Endodermal cell (in vitro differentiated cells): ENCODE data around the gene F13A1. TPM values are rescaled to one million over a fixed set of nuclear protein-coding genes. Genes with fewer than 3 reads are reported as not detected.

Source experiments
- DNase-seq: peaks from one replicate; pipeline ENCODE4 v3.0.0-alpha.2; 2017
- H3K27ac ChIP-seq: 2 replicates; pipeline ENCODE4 v1.5.1; 2013; ENCODE audit warnings: mild to moderate bottlenecking, low read depth, low read length, moderate library complexity
- H3K27me3 ChIP-seq: 2 replicates; pipeline ENCODE4 v1.6.1; 2013; ENCODE audit warnings: mild to moderate bottlenecking, low read length, moderate library complexity; ENCODE audit not compliant: insufficient read depth, control insufficient read depth, poor library complexity, severe bottlenecking
- H3K36me3 ChIP-seq: 2 replicates; pipeline ENCODE4 v1.7.0; 2013; ENCODE audit warnings: mild to moderate bottlenecking, low read length, moderate library complexity; ENCODE audit not compliant: control insufficient read depth, insufficient read depth
- H3K4me1 ChIP-seq: one replicate; pipeline ENCODE4 v1.7.0; 2013; ENCODE audit warnings: low read length; ENCODE audit not compliant: control insufficient read depth, insufficient read depth
- H3K4me3 ChIP-seq: 2 replicates; pipeline ENCODE4 v1.5.1; 2013; ENCODE audit warnings: mild to moderate bottlenecking, low read length, moderate library complexity
- H3K9ac ChIP-seq: 2 replicates; pipeline ENCODE4 v1.6.1; 2013; ENCODE audit warnings: mild to moderate bottlenecking, low read length, moderate library complexity; ENCODE audit not compliant: poor library complexity, severe bottlenecking; ENCODE audit errors: extremely low read depth
- H3K9me3 ChIP-seq: 2 replicates; pipeline ENCODE4 v1.6.1; 2013; ENCODE audit warnings: mild to moderate bottlenecking, low read length, moderate library complexity; ENCODE audit not compliant: control insufficient read depth
- H3K27ac Mint-ChIP-seq: 2 replicates; pipeline ENCODE4 v1.8.0; 2020; ENCODE audit warnings: mixed read lengths
- H3K27me3 Mint-ChIP-seq: 2 replicates; pipeline ENCODE4 v1.8.0; 2021; ENCODE audit warnings: mild to moderate bottlenecking, mixed read lengths; ENCODE audit not compliant: insufficient read depth
- H3K36me3 Mint-ChIP-seq: 2 replicates; pipeline ENCODE4 v1.8.0; 2020; ENCODE audit warnings: low read depth, mixed read lengths
- H3K4me1 Mint-ChIP-seq: 2 replicates; pipeline ENCODE4 v1.8.0; 2020; ENCODE audit warnings: mixed read lengths
- H3K4me3 Mint-ChIP-seq: 2 replicates; pipeline ENCODE4 v1.8.0; 2020; ENCODE audit warnings: mild to moderate bottlenecking, moderate library complexity, mixed read lengths
- H3K9me3 Mint-ChIP-seq: 2 replicates; pipeline ENCODE4 v1.8.0; 2020; ENCODE audit warnings: mild to moderate bottlenecking, mixed read lengths
- WGBS, 2 experiments: methylation state at CpG; one replicate each; pipeline versions ENCODE4 v1.1.5 to v1.1.7; 2013; ENCODE audit warnings: missing lambda C conversion rate in 2 of 2, mixed read lengths in 1 of 2; ENCODE audit not compliant: insufficient coverage in 1 of 2, insufficient read length in 1 of 2; 5-methylcytosine and 5-hydroxymethylcytosine counted together
- total RNA-seq, 2 donors: library from RNA; stranded (reverse); fragmentation: NEBNext Ultra II Directional in 1 of 2; extraction: Animal tissue kit (Norgen Biotek cat#: 25700) in 1 of 2; gene quantifications; 2 replicates in 1 of 2; 3 replicates in 1 of 2; pipeline ENCODE4 v1.2.1, GENCODE V29; 2021
- TF ChIP-seq, protein P1 (sequence below): fragments of 200-600 bp; sonication (generic); conservative IDR thresholded peaks from 2 replicates; pipeline ENCODE4 v1.5.0; 2021; ENCODE audit warnings: antibody characterized with exemption, mild to moderate bottlenecking

F13A1 gene
- total RNA-seq, 2 donors from 2014 or later: 1.1 to 1.3 TPM

GRCh38 chr6:6196762-6197161 lies 123.7 kb downstream of the F13A1 start:
- Mint-ChIP-seq H3K9me3 (peaks cover 4% of the 10 kb centered on the region), H3K4me1 (peaks cover under 1% of the 10 kb centered on the region), H3K4me3 (no peak overlapping the region), H3K36me3 (no peaks in the 10 kb centered on the region), H3K27me3 (peaks cover 7% of the 10 kb centered on the region), H3K27ac (no peak overlapping the region)
- H3K27ac ChIP-seq: no peak overlapping the region
- no peak for DNase-seq
- TF ChIP-seq, protein P1, sequence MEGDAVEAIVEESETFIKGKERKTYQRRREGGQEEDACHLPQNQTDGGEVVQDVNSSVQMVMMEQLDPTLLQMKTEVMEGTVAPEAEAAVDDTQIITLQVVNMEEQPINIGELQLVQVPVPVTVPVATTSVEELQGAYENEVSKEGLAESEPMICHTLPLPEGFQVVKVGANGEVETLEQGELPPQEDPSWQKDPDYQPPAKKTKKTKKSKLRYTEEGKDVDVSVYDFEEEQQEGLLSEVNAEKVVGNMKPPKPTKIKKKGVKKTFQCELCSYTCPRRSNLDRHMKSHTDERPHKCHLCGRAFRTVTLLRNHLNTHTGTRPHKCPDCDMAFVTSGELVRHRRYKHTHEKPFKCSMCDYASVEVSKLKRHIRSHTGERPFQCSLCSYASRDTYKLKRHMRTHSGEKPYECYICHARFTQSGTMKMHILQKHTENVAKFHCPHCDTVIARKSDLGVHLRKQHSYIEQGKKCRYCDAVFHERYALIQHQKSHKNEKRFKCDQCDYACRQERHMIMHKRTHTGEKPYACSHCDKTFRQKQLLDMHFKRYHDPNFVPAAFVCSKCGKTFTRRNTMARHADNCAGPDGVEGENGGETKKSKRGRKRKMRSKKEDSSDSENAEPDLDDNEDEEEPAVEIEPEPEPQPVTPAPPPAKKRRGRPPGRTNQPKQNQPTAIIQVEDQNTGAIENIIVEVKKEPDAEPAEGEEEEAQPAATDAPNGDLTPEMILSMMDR: no peak
- no peak overlapping the region for H3K9ac ChIP-seq
- H3K4me1 ChIP-seq: no peaks in the 10 kb centered on the region
- H3K9me3 ChIP-seq: no peaks in the 10 kb centered on the region
- no peak overlapping the region for H3K4me3 ChIP-seq
- 87 to 100% methylated on average over 1 to 3 of the region's 3 CpGs for WGBS, 2 experiments
- no peaks in the 10 kb centered on the region for H3K36me3 ChIP-seq
- no peaks in the 10 kb centered on the region for H3K27me3 ChIP-seq

DNA sequence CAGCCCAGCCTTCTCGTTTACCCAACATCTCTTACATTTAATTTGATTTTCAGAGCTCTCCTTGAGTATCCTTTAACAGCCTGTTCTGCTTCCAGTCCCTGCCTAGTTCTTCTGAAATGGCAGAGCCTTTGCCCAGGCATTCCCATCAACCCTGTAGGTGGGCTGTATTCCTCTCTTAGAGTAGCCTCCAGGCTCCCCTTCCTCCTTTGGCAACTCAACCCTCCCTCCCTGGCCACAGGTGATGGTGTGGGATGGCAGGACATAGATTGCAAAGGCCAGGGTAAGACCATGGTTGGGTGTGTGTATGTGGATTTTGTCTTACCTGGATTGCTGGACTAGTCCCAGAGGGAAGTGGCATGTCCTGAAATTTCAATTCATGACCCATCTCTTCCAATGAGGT lies 125.4 kb downstream of the F13A1 start:
- no peaks in the 10 kb centered on the region for H3K36me3 ChIP-seq
- no peaks in the 10 kb centered on the region for H3K27me3 ChIP-seq
- H3K4me3 ChIP-seq: no peak overlapping the region
- Mint-ChIP-seq H3K9me3 (peaks cover 9% of the 10 kb centered on the region), H3K36me3 (no peaks in the 10 kb centered on the region), H3K4me3 (no peak overlapping the region), H3K4me1 (peaks cover 3% of the 10 kb centered on the region), H3K27ac (no peak overlapping the region), H3K27me3 (peaks cover 7% of the 10 kb centered on the region)
- TF ChIP-seq, protein P1: no peak
- DNase-seq: no peak
- no peaks in the 10 kb centered on the region for H3K4me1 ChIP-seq
- 94 to 100% methylated on average over 1 of the region's 1 CpG for WGBS, 2 experiments
- no peak overlapping the region for H3K9ac ChIP-seq
- H3K27ac ChIP-seq: no peak overlapping the region
- no peaks in the 10 kb centered on the region for H3K9me3 ChIP-seq

DNA sequence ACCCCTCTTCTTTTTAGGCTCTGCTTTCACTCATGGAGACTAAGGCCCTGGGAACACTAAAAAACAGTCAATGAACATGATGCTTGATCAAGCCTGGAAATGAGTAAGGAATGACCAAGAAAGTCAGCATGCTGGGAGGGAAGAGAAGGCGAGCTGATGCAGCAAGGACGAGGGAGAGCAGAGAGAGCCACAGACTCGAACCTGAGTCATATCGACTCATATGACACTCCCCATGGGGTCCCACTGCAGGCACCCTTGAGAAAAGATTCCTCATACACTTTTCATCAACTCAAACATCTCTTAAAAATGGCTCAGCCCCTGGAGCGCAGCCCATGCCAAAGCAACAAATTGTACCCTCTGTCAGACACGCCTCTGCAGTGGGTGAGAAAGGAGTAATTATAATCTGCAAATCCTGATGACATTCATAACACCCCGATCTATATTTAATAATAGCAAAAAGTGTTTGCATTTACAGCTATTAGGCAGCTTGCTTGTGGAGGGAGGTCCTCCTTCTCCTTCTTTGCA lies 127.2 kb downstream of the F13A1 start:
- 86% methylated on average over 6 of the region's 7 CpGs; no CpG with 5 or more reads in 1 of the 2 experiments for WGBS, 2 experiments
- peaks cover 7% of the 10 kb centered on the region for H3K27me3 Mint-ChIP-seq
- no peak overlapping the region for H3K9ac ChIP-seq

More for the DNA sequence above, 127.2 kb downstream of the F13A1 start:
- TF ChIP-seq, protein P1: no peak
- Mint-ChIP-seq H3K9me3 (peaks cover 5% of the 10 kb centered on the region), H3K27ac (no peak overlapping the region), H3K4me1 (peaks cover 3% of the 10 kb centered on the region), H3K36me3 (no peaks in the 10 kb centered on the region), H3K4me3 (no peak overlapping the region)
- no peaks in the 10 kb centered on the region for H3K4me1 ChIP-seq
- H3K9me3 ChIP-seq: no peaks in the 10 kb centered on the region
- no peak overlapping the region for H3K27ac ChIP-seq
- DNase-seq: no peak
- no peaks in the 10 kb centered on the region for H3K27me3 ChIP-seq
- H3K36me3 ChIP-seq: no peaks in the 10 kb centered on the region
- no peak overlapping the region for H3K4me3 ChIP-seq
